Stimulated activated CD4-positive, alpha-beta T cell treated with anti-CD3 and anti-CD28 coated beads, Interleukin-4, amount 100 ng/mL, for 4 hours (primary cell): Measurements from ENCODE around the gene RC3H2.

Experiments used
- DNase-seq, 2 experiments: peaks; one replicate each; pipeline ENCODE4 v3.0.0-alpha.2; 2020

Gene RC3H2

GRCh38 chr9:122904823-122905710, at the start of gene RC3H2:
Gene RC3H2, minus strand, starts transcription at chr9:122905359. Its CDS starts 7,850 bp downstream, at chr9:122897509.
- peak; percentile 86 to 98 for DNase-seq

- no peak for DNase-seq
Observed at GRCh38 chr9:122954253-122954691, 49.1 kb upstream of the RC3H2 start.

GRCh38 chr9:122951056-122951455, 45.9 kb upstream of the RC3H2 start:
- DNase-seq = no peak

GRCh38 chr9:122950263-122950662, 45.1 kb upstream of the RC3H2 start:
- no peak for DNase-seq

GRCh38 chr9:122949696-122950095, 44.5 kb upstream of the RC3H2 start:
- DNase-seq = no peak

- DNase-seq = no peak
Observed at GRCh38 chr9:122948313-122948712, 43.2 kb upstream of the RC3H2 start.

- DNase-seq = no peak
Observed at GRCh38 chr9:122946461-122947005, 41.4 kb upstream of the RC3H2 start.

- DNase-seq = no peak
Observed at GRCh38 chr9:122944960-122945888, 40.1 kb upstream of the RC3H2 start.

- DNase-seq = no peak
Observed at GRCh38 chr9:122941582-122942234, 36.5 kb upstream of the RC3H2 start.

- peak; percentile 99 for DNase-seq
Observed at GRCh38 chr9:122940749-122941581, 35.8 kb upstream of the RC3H2 start, which contains the start of gene RABGAP1. Gene RABGAP1, plus strand, starts transcription at chr9:122941020. Its CDS starts 16,040 bp downstream, at chr9:122957060.

GRCh38 chr9:122940454-122940748, 35.2 kb upstream of the RC3H2 start:
- no peak for DNase-seq

GRCh38 chr9:122939601-122940000, 34.4 kb upstream of the RC3H2 start:
- DNase-seq = no peak

GRCh38 chr9:122936883-122937282, 31.7 kb upstream of the RC3H2 start:
- DNase-seq = no peak

- DNase-seq = no peak
Observed at GRCh38 chr9:122936464-122936863, 31.3 kb upstream of the RC3H2 start.

- peak; percentile 83 to 86 for DNase-seq
Observed at GRCh38 chr9:122931226-122932121, 26.3 kb upstream of the RC3H2 start, which contains the start of gene ZBTB26. Gene ZBTB26, minus strand, starts transcription at chr9:122931512. Its CDS starts 11,578 bp downstream, at chr9:122919934.

GRCh38 chr9:122930541-122931225, 25.5 kb upstream of the RC3H2 start:
- DNase-seq = no peak

- DNase-seq = no peak
Observed at GRCh38 chr9:122929796-122930354, 24.7 kb upstream of the RC3H2 start.

- DNase-seq = no peak
Observed at GRCh38 chr9:122923947-122924346, 18.8 kb upstream of the RC3H2 start.

- DNase-seq = no peak
Observed at GRCh38 chr9:122922713-122923112, 17.6 kb upstream of the RC3H2 start.

- DNase-seq = no peak
Observed at GRCh38 chr9:122918310-122918709, 13.2 kb upstream of the RC3H2 start.
